HepG2 (cell line): ENCODE results near the gene CEP164. TPM values are rescaled to one million over a fixed set of nuclear protein-coding genes. Genes with fewer than 3 reads are reported as not detected.

Experiments used
- ATAC-seq: fragments of 200-7000 bp; cut with Tn5 transposase; 3 replicates; pipeline ENCODE4 v1.9.1; 2020; ENCODE audit warnings: mild to moderate bottlenecking, moderate library complexity
- BruUV-seq: library from RNA; stranded (reverse); fragments of 400-500 nt; replicated peaks from 2 replicates; lab custom pipeline; 2021; lab: Mats Ljungman, UMichigan
- CTCF ChIA-PET: fragments of 300-600 bp; formaldehyde crosslinking; extraction: SDS; loops from one replicate; lab custom pipeline; 2021; ENCODE audit warnings: low total read pairs, inconsistent platforms, low intra/inter-chr PET ratio; lab: Yijun Ruan, JAX
- POLR2A ChIA-PET: fragments of 350-600 bp; sonication (Branson Sonifier 250); formaldehyde crosslinking; loops from one replicate; lab custom pipeline; 2020; ENCODE audit warnings: antibody characterized with exemption, inconsistent platforms; lab: Yijun Ruan, JAX
- DNase-seq: peaks from one replicate; pipeline ENCODE4 v3.0.0-alpha.2; 2015; ENCODE audit warnings: low spot score
- FAIRE-seq: peaks from 3 replicates; lab custom pipeline; 2011; peaks lifted over from hg19 to GRCh38; lab: Jason Lieb, UNC
- H2AFZ ChIP-seq: one replicate; pipeline ENCODE4 v1.6.1; 2011; ENCODE audit warnings: low read length, inconsistent platforms
- H3K27ac ChIP-seq: fragments of 300-600 bp; 3 replicates; pipeline ENCODE4 v1.8.0; 2011; ENCODE audit warnings: mixed run types, mild to moderate bottlenecking, mixed read lengths, low read length, inconsistent platforms; ENCODE audit not compliant: insufficient read depth; ENCODE audit errors: extremely low read length
- H3K27me3 ChIP-seq, 2 experiments: fragments of 200-600 bp in 1 of 2; 2 replicates in 1 of 2; 3 replicates in 1 of 2; pipeline versions ENCODE4 v1.6.0 to v1.8.0; 2011; ENCODE audit warnings: low read length in 2 of 2, mild to moderate bottlenecking in 2 of 2, moderate library complexity in 2 of 2, inconsistent platforms in 1 of 2; ENCODE audit not compliant: insufficient read depth in 2 of 2, control insufficient read depth in 1 of 2
- H3K36me3 ChIP-seq, 2 experiments: fragments of 200-600 bp in 1 of 2; replicated peaks in 1 of 2; 2 replicates in 1 of 2; 3 replicates in 1 of 2; pipeline versions ENCODE4 v1.5.1 to v1.8.0; 2011; ENCODE audit warnings: low read length in 2 of 2, inconsistent platforms in 1 of 2; ENCODE audit not compliant: insufficient read depth in 2 of 2, control insufficient read depth in 1 of 2
- H3K4me1 ChIP-seq: 2 replicates; pipeline ENCODE4 v1.5.1; 2012; ENCODE audit warnings: low read length, inconsistent platforms; ENCODE audit not compliant: insufficient read depth
- H3K4me2 ChIP-seq: 2 replicates; pipeline ENCODE4 v1.6.0; 2011; ENCODE audit warnings: low read depth, low read length, inconsistent platforms
- H3K4me3 ChIP-seq, 3 experiments: fragments of 200-600 bp in 1 of 3; sonication (generic), shearing (Covaris generic) in 1 of 3; replicated peaks in 1 of 3; 2 replicates each; pipeline ENCODE4 v1.5.1; 2011 to 2016; ENCODE audit warnings: low read length in 3 of 3, inconsistent platforms in 2 of 3, low read depth in 2 of 3, mild to moderate bottlenecking in 2 of 3, control low read depth in 1 of 3, mixed read lengths in 1 of 3; ENCODE audit not compliant: insufficient read depth in 1 of 3
- H3K79me2 ChIP-seq: one replicate; pipeline ENCODE4 v1.6.1; 2011; ENCODE audit warnings: low read length, inconsistent platforms; ENCODE audit not compliant: insufficient read depth
- H3K9ac ChIP-seq: 2 replicates; pipeline ENCODE4 v1.6.0; 2011; ENCODE audit warnings: mild to moderate bottlenecking, low read depth, low read length, inconsistent platforms; ENCODE audit not compliant: insufficient read depth
- H3K9me3 ChIP-seq: 2 replicates; pipeline ENCODE4 v1.5.1; 2012; ENCODE audit warnings: mild to moderate bottlenecking, low read length
- H4K20me1 ChIP-seq: 2 replicates; pipeline ENCODE4 v1.6.0; 2011; ENCODE audit warnings: inconsistent platforms, mild to moderate bottlenecking, low read length, moderate library complexity; ENCODE audit not compliant: insufficient read depth
- ATRX ChIP-seq: sonication (generic); formaldehyde crosslinking; IDR thresholded peaks from 2 replicates; pipeline ENCODE4 v1.4.0; 2020; ENCODE audit warnings: missing genetic modification reagents, borderline replicate concordance
- FOXA3 ChIP-seq: IDR thresholded peaks from 2 replicates; pipeline ENCODE4 v1.6.1; 2016; ENCODE audit warnings: missing genetic modification reagents, missing compliant biosample characterization
- HDAC6 ChIP-seq: fragments of 200-600 bp; sonication (generic); IDR thresholded peaks from 2 replicates; pipeline ENCODE4 v1.7.0; 2017; ENCODE audit warnings: mild to moderate bottlenecking, antibody characterized with exemption, low read length, low read depth
- HNRNPH1 ChIP-seq: fragments of 200-400 bp; formaldehyde crosslinking; optimal IDR thresholded peaks from 2 replicates; pipeline ENCODE3; 2017; ENCODE audit warnings: mild to moderate bottlenecking, low read depth, low read length
- KLF16 ChIP-seq, 2 experiments: sonication (generic) in 1 of 2; formaldehyde crosslinking in 1 of 2; IDR thresholded peaks; 2 replicates each; pipeline versions ENCODE4 v1.6.1 to v1.8.0; 2016 to 2023; ENCODE audit warnings: missing genetic modification reagents in 2 of 2, missing compliant biosample characterization in 1 of 2
- NRL ChIP-seq: sonication (generic); formaldehyde crosslinking; IDR thresholded peaks from 2 replicates; pipeline ENCODE4 v1.5.0; 2020; ENCODE audit warnings: missing genetic modification reagents, mild to moderate bottlenecking, moderate library complexity, borderline replicate concordance
- RFXAP ChIP-seq: sonication (generic); formaldehyde crosslinking; IDR thresholded peaks from 2 replicates; pipeline ENCODE4 v1.4.0; 2020; ENCODE audit warnings: missing genetic modification reagents, borderline replicate concordance
- SAP130 ChIP-seq: IDR thresholded peaks from 2 replicates; pipeline ENCODE4 v1.6.1; 2016; ENCODE audit warnings: low read depth
- SNAI1 ChIP-seq: sonication (generic); formaldehyde crosslinking; IDR thresholded peaks from 2 replicates; pipeline ENCODE4 v1.5.0; 2020; ENCODE audit warnings: mild to moderate bottlenecking, missing genetic modification reagents, borderline replicate concordance
- ZNF567 ChIP-seq: sonication (generic); formaldehyde crosslinking; IDR thresholded peaks from 2 replicates; pipeline ENCODE4 v1.8.1; 2023; ENCODE audit warnings: mild to moderate bottlenecking, missing genetic modification reagents, borderline replicate concordance
- ZNF589 ChIP-seq: sonication (generic); formaldehyde crosslinking; conservative IDR thresholded peaks from 2 replicates; pipeline ENCODE4 v1.8.0; 2022; ENCODE audit warnings: mild to moderate bottlenecking, moderate library complexity, missing genetic modification reagents
- ZNF709 ChIP-seq: sonication (generic); formaldehyde crosslinking; IDR thresholded peaks from 2 replicates; pipeline ENCODE4 v1.5.0; 2020; ENCODE audit warnings: mild to moderate bottlenecking, missing genetic modification reagents
- ZNF720 ChIP-seq: sonication (generic); formaldehyde crosslinking; IDR thresholded peaks from 2 replicates; pipeline ENCODE4 v1.4.0; 2020; ENCODE audit warnings: missing genetic modification reagents
- ZSCAN29 ChIP-seq: sonication (generic); formaldehyde crosslinking; conservative IDR thresholded peaks from 2 replicates; pipeline ENCODE4 v1.4.0; 2020; ENCODE audit warnings: mild to moderate bottlenecking, missing genetic modification reagents
- WGBS: methylation state at CpG from one replicate; pipeline ENCODE4 v1.1.6; 2017; ENCODE audit warnings: low lambda C conversion rate; 5-methylcytosine and 5-hydroxymethylcytosine counted together
- in situ Hi-C: cut with HindIII; loops from 2 replicates; pipeline ENCODE4 v1.10.0; 2017; ENCODE audit warnings: low pct_unique_long_range_greater_than_20kb; ENCODE audit not compliant: extremely low pct_ligation_motif_present
- intact Hi-C: fragments of 100-400 bp; cut with micrococcal nuclease; formaldehyde crosslinking; loops from one replicate; pipeline ENCODE4 v1.10.0; 2022; ENCODE audit not compliant: unreplicated experiment
- polyA plus RNA-seq, 8 experiments: library from polyadenylated mRNA; depleted of rRNA in 3 of 8; stranded (reverse) in 7 of 8; unstranded in 1 of 8; fragments of >200 nt; fragmentation: Illumina TruSeq in 4 of 8; extraction: Trizol in 4 of 8; gene quantifications; 2 replicates each; pipeline versions ENCODE4 v1.2.1 to v1.2.3, GENCODE V29; 2011 to 2016; ENCODE audit warnings: low read depth in 4 of 8, missing spikeins in 1 of 8, mixed read lengths in 1 of 8; ENCODE audit not compliant: insufficient read depth in 1 of 8
- total RNA-seq, 5 experiments: library from RNA; depleted of rRNA; stranded (reverse); fragments of >200 nt; fragmentation: Illumina TruSeq; extraction: Trizol; gene quantifications; 2 replicates each; pipeline ENCODE4 v1.2.3, GENCODE V29; 2016; ENCODE audit warnings: low read depth in 1 of 5
- TF ChIP-seq, protein P1 (sequence below): sonication (generic); formaldehyde crosslinking; IDR thresholded peaks from 2 replicates; pipeline ENCODE4 v1.4.0; 2020; ENCODE audit warnings: missing genetic modification reagents, borderline replicate concordance
- TF ChIP-seq, protein P2 (sequence below): sonication (generic); formaldehyde crosslinking; IDR thresholded peaks from 2 replicates; pipeline ENCODE4 v1.4.0; 2020; ENCODE audit warnings: missing genetic modification reagents, mild to moderate bottlenecking, borderline replicate concordance

The CEP164 gene
- total and polyA plus RNA-seq, 2 of the 13 experiments (the other 11 are each of a cell fraction or from before 2014, with no cell fraction given) = 11.4 to 15.2 TPM

- TF ChIP-seq ZNF589 (CRISPR knock-in tag) (no peak), ATRX (CRISPR knock-in tag) (no peak), ZNF567 (CRISPR knock-in tag) (no peak), HNRNPH1 (no peak), ZNF709 (CRISPR knock-in tag) (no peak), RFXAP (CRISPR knock-in tag) (no peak), FOXA3 (CRISPR knock-in tag) (no peak), SNAI1 (CRISPR knock-in tag) (no peak), KLF16 (CRISPR knock-in tag; IDR thresholded peaks at IDR 0.05) (no peak), NRL (no peak), HDAC6 (no peak), ZSCAN29 (no peak), ZNF720 (CRISPR knock-in tag) (no peak), SAP130 (CRISPR knock-in tag) (no peak)
- TF ChIP-seq, protein P1, sequence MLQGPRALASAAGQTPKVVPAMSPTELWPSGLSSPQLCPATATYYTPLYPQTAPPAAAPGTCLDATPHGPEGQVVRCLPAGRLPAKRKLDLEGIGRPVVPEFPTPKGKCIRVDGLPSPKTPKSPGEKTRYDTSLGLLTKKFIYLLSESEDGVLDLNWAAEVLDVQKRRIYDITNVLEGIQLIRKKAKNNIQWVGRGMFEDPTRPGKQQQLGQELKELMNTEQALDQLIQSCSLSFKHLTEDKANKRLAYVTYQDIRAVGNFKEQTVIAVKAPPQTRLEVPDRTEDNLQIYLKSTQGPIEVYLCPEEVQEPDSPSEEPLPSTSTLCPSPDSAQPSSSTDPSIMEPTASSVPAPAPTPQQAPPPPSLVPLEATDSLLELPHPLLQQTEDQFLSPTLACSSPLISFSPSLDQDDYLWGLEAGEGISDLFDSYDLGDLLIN (CRISPR knock-in tag) = no peak
- TF ChIP-seq, protein P2, sequence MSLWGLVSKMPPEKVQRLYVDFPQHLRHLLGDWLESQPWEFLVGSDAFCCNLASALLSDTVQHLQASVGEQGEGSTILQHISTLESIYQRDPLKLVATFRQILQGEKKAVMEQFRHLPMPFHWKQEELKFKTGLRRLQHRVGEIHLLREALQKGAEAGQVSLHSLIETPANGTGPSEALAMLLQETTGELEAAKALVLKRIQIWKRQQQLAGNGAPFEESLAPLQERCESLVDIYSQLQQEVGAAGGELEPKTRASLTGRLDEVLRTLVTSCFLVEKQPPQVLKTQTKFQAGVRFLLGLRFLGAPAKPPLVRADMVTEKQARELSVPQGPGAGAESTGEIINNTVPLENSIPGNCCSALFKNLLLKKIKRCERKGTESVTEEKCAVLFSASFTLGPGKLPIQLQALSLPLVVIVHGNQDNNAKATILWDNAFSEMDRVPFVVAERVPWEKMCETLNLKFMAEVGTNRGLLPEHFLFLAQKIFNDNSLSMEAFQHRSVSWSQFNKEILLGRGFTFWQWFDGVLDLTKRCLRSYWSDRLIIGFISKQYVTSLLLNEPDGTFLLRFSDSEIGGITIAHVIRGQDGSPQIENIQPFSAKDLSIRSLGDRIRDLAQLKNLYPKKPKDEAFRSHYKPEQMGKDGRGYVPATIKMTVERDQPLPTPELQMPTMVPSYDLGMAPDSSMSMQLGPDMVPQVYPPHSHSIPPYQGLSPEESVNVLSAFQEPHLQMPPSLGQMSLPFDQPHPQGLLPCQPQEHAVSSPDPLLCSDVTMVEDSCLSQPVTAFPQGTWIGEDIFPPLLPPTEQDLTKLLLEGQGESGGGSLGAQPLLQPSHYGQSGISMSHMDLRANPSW = no peak
- TF ChIP-seq, all 625 proteins: peak for 0
- Histone ChIP-seq H3K4me3 (no peak overlapping the region), H3K4me1 (peaks cover 36% of the 10 kb centered on the region), H2AFZ (no peak overlapping the region), H4K20me1 (no peaks in the 10 kb centered on the region), H3K27ac (no peak overlapping the region), H3K27me3 (peaks cover 4 to 14% of the 10 kb centered on the region in 2 experiments; a peak in 2 of 5 replicates), H3K79me2 (no peaks in the 10 kb centered on the region), H3K4me2 (no peak overlapping the region), H3K9ac (no peak overlapping the region), H3K9me3 (no peaks in the 10 kb centered on the region), H3K36me3 (no peaks in the 10 kb centered on the region)
- intact Hi-C loops (loop anchor here (10.0 kb wide), 1 partner anchor 523 kb away; no protein-coding TSS in a partner anchor), in situ Hi-C loops (no loop called here)
- no TSS peak for BruUV-seq
- WGBS = 37% methylated on average over 7 of the region's 7 CpGs
- DNase-seq = no peak
- CTCF ChIA-PET = no interaction called here
- no peak for FAIRE-seq
- ATAC-seq = no peak
- POLR2A ChIA-PET = no interaction called here
Measured at GRCh38 chr11:117421476-117421875, 93.8 kb downstream of the CEP164 start.
